ENCODE measurements around the gene SMKR1. TPM values are rescaled to one million over a fixed set of nuclear protein-coding genes. Genes with fewer than 3 reads are reported as not detected.
A peak's percentile ranks its signal among the peaks of the same experiment; 100 is the strongest.
"Not testable (repeated sequence)": the region's sequence is repeated elsewhere in the genome, so short reads cannot be mapped to it uniquely, and the experiment has no call there.

Gene SMKR1
- total RNA-seq, 2 experiments from 2014 or later: 2.6 to 3.6 TPM

GRCh38 chr7:129525225-129525862 is 23.0 kb downstream of the SMKR1 start:
- H3K4me3 Mint-ChIP-seq: no peak overlapping the region
- CTCF ChIA-PET: no interaction called here

GRCh38 chr7:129529643-129530042 is 27.3 kb downstream of the SMKR1 start:
- H3K9me3 Mint-ChIP-seq: no peaks in the 10 kb centered on the region
- no peak overlapping the region for H3K27ac Mint-ChIP-seq
- TF ChIP-seq, protein P1, sequence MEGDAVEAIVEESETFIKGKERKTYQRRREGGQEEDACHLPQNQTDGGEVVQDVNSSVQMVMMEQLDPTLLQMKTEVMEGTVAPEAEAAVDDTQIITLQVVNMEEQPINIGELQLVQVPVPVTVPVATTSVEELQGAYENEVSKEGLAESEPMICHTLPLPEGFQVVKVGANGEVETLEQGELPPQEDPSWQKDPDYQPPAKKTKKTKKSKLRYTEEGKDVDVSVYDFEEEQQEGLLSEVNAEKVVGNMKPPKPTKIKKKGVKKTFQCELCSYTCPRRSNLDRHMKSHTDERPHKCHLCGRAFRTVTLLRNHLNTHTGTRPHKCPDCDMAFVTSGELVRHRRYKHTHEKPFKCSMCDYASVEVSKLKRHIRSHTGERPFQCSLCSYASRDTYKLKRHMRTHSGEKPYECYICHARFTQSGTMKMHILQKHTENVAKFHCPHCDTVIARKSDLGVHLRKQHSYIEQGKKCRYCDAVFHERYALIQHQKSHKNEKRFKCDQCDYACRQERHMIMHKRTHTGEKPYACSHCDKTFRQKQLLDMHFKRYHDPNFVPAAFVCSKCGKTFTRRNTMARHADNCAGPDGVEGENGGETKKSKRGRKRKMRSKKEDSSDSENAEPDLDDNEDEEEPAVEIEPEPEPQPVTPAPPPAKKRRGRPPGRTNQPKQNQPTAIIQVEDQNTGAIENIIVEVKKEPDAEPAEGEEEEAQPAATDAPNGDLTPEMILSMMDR (IDR thresholded peaks at IDR 0.05): no peak
- intact Hi-C loops (cut with micrococcal nuclease): no loop called here
- no peaks in the 10 kb centered on the region for H3K36me3 Mint-ChIP-seq (ENCODE audit: low read depth)
- ATAC-seq (no peak), DNase-seq (no peak)
- ChIA-PET CTCF (interaction anchor here (1.5 kb wide), 1 partner anchor 162 kb away, joined by 3 read pairs; no protein-coding TSS in a partner anchor), POLR2A (interaction anchor here (0.7 kb wide), 1 partner anchor 82 kb away, joined by 3 read pairs; the partner anchor contains the start of gene NRF1)
- no peak overlapping the region for H3K4me3 Mint-ChIP-seq
- peaks cover 9% of the 10 kb centered on the region for H3K4me1 Mint-ChIP-seq (ENCODE audit: low read depth)
- H3K27me3 Mint-ChIP-seq: peaks cover 4% of the 10 kb centered on the region

More at GRCh38 chr7:129525225-129525862, 23.0 kb downstream of the SMKR1 start:
- POLR2A ChIA-PET: no interaction called here
- peaks cover 3% of the 10 kb centered on the region for H3K4me1 Mint-ChIP-seq (ENCODE audit: low read depth)
- DNase-seq (no peak), ATAC-seq (no peak)
- H3K9me3 Mint-ChIP-seq: no peaks in the 10 kb centered on the region
- intact Hi-C loops (cut with micrococcal nuclease): no loop called here
- peaks cover 16% of the 10 kb centered on the region for H3K27me3 Mint-ChIP-seq
- TF ChIP-seq, protein P1 (IDR thresholded peaks at IDR 0.05): no peak
- H3K27ac Mint-ChIP-seq: no peak overlapping the region
- no peaks in the 10 kb centered on the region for H3K36me3 Mint-ChIP-seq (ENCODE audit: low read depth)

DNA sequence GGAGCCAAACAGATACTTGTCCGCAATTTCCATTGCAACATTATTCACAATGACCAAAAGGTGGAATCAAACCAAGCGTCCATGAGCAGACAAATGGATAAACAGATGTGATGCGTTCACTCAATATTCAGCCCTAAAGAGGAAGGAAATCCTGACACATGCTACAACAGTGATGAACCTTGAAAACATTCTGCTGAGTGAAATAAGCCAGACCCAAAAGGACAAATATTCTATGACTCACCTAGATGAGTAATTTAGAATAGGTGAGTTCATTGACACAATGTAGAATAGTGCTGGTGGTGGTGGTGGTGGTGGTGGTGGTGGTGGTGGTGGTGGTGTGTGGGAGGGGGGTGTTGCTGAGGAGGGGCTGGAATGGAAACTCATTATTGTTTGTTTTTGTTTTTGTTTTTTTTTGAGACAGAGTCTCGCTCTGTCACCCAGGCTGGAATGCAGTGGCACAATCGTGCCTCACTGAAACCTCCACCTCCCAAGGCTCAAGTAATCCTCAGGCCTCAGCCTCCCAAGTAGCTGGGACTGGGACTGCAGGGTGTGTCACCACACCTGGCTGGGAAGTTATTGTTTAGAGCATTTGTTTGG is 28.6 kb downstream of the SMKR1 start:
- ChIA-PET CTCF (interaction anchor here (1.5 kb wide), 1 partner anchor 163 kb away, joined by 3 read pairs; no protein-coding TSS in a partner anchor), POLR2A (no interaction called here)
- DNase-seq: peak; percentile 67
- intact Hi-C loops (cut with micrococcal nuclease): no loop called here
- H3K4me1 Mint-ChIP-seq (ENCODE audit: low read depth): peaks cover 10% of the 10 kb centered on the region
- no peaks in the 10 kb centered on the region for H3K36me3 Mint-ChIP-seq (ENCODE audit: low read depth)
- peak; percentile 90 for ATAC-seq
- no peaks in the 10 kb centered on the region for H3K9me3 Mint-ChIP-seq
- peak overlapping the region; percentile 66 for H3K27ac Mint-ChIP-seq
- TF ChIP-seq, protein P1 (IDR thresholded peaks at IDR 0.05): no peak
- H3K27me3 Mint-ChIP-seq: peaks cover 2% of the 10 kb centered on the region
- no peak overlapping the region for H3K4me3 Mint-ChIP-seq

DNA sequence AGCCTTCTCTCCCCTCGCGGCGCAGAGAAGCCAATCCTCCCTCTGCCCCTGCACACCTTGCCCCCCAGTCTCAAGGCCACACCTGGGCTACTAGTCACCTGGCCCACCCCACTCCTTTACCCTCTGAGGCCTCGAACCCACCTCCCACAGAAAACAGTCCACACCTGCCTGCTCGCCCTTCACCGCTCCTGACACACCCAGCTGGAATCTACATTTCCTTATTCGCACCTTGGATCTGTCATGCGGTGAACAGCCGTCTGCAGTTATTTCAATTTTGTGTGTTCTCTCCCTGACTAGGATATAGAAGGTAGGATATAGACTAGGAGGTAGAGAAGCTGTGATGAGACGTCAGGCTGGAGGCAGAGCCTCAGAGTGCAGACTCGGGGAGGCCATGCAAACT is 29.4 kb downstream of the SMKR1 start:
- Mint-ChIP-seq H3K36me3 (ENCODE audit: low read depth) (no peaks in the 10 kb centered on the region), H3K27ac (no peak overlapping the region), H3K27me3 (no peaks in the 10 kb centered on the region), H3K4me1 (ENCODE audit: low read depth) (peaks cover 18% of the 10 kb centered on the region), H3K9me3 (no peaks in the 10 kb centered on the region), H3K4me3 (no peak overlapping the region)
- DNase-seq (no peak), ATAC-seq (no peak)
- TF ChIP-seq, protein P1 (IDR thresholded peaks at IDR 0.05): no peak
- ChIA-PET POLR2A (no interaction called here), CTCF (interaction anchor here (1.0 kb wide), 1 partner anchor 103 kb away, joined by 3 read pairs; no protein-coding TSS in a partner anchor)
- intact Hi-C loops (cut with micrococcal nuclease): no loop called here

DNA sequence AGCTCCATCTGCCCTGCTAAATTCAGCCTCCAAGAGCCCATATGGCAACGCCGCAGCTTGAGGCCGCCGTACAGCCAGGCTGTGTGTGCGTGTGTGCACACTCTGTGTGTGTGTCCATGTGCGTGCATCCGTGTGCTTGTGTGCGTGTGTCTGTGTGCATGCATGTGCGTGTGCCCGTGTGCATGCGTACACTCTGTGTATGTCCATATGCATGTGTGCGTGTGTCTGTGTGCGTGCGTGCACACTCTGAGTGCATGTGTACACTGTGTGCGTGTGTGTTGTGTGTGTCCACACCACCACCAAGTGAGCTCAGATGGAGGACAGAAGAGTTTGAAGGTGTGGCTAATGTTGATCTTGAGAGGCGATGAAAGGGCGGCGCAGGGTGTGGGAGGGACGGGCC is 30.0 kb downstream of the SMKR1 start:
- TF ChIP-seq, protein P1 (IDR thresholded peaks at IDR 0.05): no peak
- H3K9me3 Mint-ChIP-seq: no peaks in the 10 kb centered on the region
- H3K36me3 Mint-ChIP-seq (ENCODE audit: low read depth): no peaks in the 10 kb centered on the region
- H3K27ac Mint-ChIP-seq: no peak overlapping the region
- ChIA-PET POLR2A (interaction anchor here (0.6 kb wide), 1 partner anchor 644 kb away, joined by 3 read pairs; no protein-coding TSS in a partner anchor), CTCF (interaction anchor here (1.0 kb wide), 1 partner anchor 102 kb away, joined by 3 read pairs; no protein-coding TSS in a partner anchor)
- DNase-seq: no peak
- intact Hi-C loops (cut with micrococcal nuclease): no loop called here
- peaks cover 18% of the 10 kb centered on the region for H3K4me1 Mint-ChIP-seq (ENCODE audit: low read depth)
- ATAC-seq: no peak
- H3K27me3 Mint-ChIP-seq: no peaks in the 10 kb centered on the region
- no peak overlapping the region for H3K4me3 Mint-ChIP-seq

GRCh38 chr7:129534558-129535274 is 32.4 kb downstream of the SMKR1 start:
- H3K27me3 Mint-ChIP-seq; H3K4me3 Mint-ChIP-seq; intact Hi-C loops (cut with micrococcal nuclease); H3K9me3 Mint-ChIP-seq; ATAC-seq; CTCF ChIA-PET; H3K27ac Mint-ChIP-seq; POLR2A ChIA-PET; H3K36me3 Mint-ChIP-seq (ENCODE audit: low read depth); DNase-seq: not testable (repeated sequence)
- H3K4me1 Mint-ChIP-seq (ENCODE audit: low read depth): peaks cover 22% of the 10 kb centered on the region

Data from activated CD8-positive, alpha-beta T cell treated with anti-CD3 and anti-CD28 coated beads for 36 hours (primary cell).